MM.1S (cell line): ENCODE data around the gene CD58.

Source experiments
- DNase-seq: peaks from one replicate; pipeline ENCODE4 v3.0.0-alpha.2; 2015
- H2AFZ ChIP-seq: fragments of 300-600 bp; sonication (generic); 2 replicates; pipeline ENCODE4 v1.6.0; 2016; ENCODE audit warnings: antibody characterized with exemption, low read length
- H3F3A ChIP-seq: fragments of 300-600 bp; sonication (generic); 2 replicates; pipeline ENCODE4 v1.6.1; 2016; ENCODE audit warnings: mild to moderate bottlenecking, antibody characterized with exemption, low read length, moderate library complexity, mixed read lengths; ENCODE audit not compliant: insufficient read depth
- H3K27ac ChIP-seq: fragments of 300-600 bp; sonication (generic); 2 replicates; pipeline ENCODE4 v1.5.1; 2016; ENCODE audit warnings: mild to moderate bottlenecking, low read length
- H3K27me3 ChIP-seq: fragments of 300-600 bp; sonication (generic); replicated peaks from 2 replicates; pipeline ENCODE4 v1.6.0; 2016; ENCODE audit warnings: low read length; ENCODE audit not compliant: insufficient read depth
- H3K36me3 ChIP-seq: fragments of 300-600 bp; sonication (generic); replicated peaks from 2 replicates; pipeline ENCODE4 v1.6.1; 2016; ENCODE audit warnings: mild to moderate bottlenecking, low read length, mixed read lengths; ENCODE audit not compliant: insufficient read depth
- H3K4me1 ChIP-seq: fragments of 300-600 bp; sonication (generic); 2 replicates; pipeline ENCODE4 v1.6.1; 2016; ENCODE audit warnings: low read length, mixed read lengths
- H3K4me2 ChIP-seq: fragments of 300-600 bp; sonication (generic); 2 replicates; pipeline ENCODE4 v1.6.0; 2016; ENCODE audit warnings: low read depth, low read length
- H3K4me3 ChIP-seq: fragments of 300-600 bp; sonication (generic); 2 replicates; pipeline ENCODE4 v1.5.1; 2016; ENCODE audit warnings: low read length, mixed read lengths
- H3K79me2 ChIP-seq: fragments of 300-600 bp; sonication (generic); 2 replicates; pipeline ENCODE4 v1.6.1; 2016; ENCODE audit warnings: mixed run types, low read length, mixed read lengths
- H3K9ac ChIP-seq: fragments of 300-600 bp; sonication (generic); 2 replicates; pipeline ENCODE4 v1.6.1; 2016; ENCODE audit warnings: low read length, mixed read lengths
- H3K9me2 ChIP-seq: fragments of 300-600 bp; sonication (generic); replicated peaks from 2 replicates; pipeline ENCODE4 v1.6.1; 2016; ENCODE audit warnings: mild to moderate bottlenecking, low read length, mixed read lengths; ENCODE audit not compliant: insufficient read depth
- H3K9me3 ChIP-seq: fragments of 300-600 bp; sonication (generic); replicated peaks from 2 replicates; pipeline ENCODE4 v1.6.1; 2016; ENCODE audit warnings: mild to moderate bottlenecking, low read length, mixed read lengths; ENCODE audit not compliant: insufficient read depth
- H4K20me1 ChIP-seq: fragments of 300-600 bp; sonication (generic); 2 replicates; pipeline ENCODE4 v1.6.1; 2016; ENCODE audit warnings: mild to moderate bottlenecking, low read length, moderate library complexity, mixed read lengths; ENCODE audit not compliant: insufficient read depth
- EZH2 ChIP-seq: fragments of 300-600 bp; sonication (generic); optimal IDR thresholded peaks from 2 replicates; pipeline ENCODE3; 2017; ENCODE audit warnings: low read depth, mild to moderate bottlenecking, antibody characterized with exemption, low read length, mixed read lengths
- EZH2phosphoT487 ChIP-seq: fragments of 300-600 bp; sonication (generic); IDR thresholded peaks from 2 replicates; pipeline ENCODE4 v1.6.1; 2018; ENCODE audit warnings: antibody characterized with exemption, low read length
- TF ChIP-seq, protein P1 (sequence below): fragments of 300-600 bp; sonication (generic); IDR thresholded peaks from 2 replicates; pipeline ENCODE4 v1.5.1; 2016; ENCODE audit warnings: antibody characterized with exemption, low read length, mixed read lengths

Gene CD58

GRCh38 chr1:116503546-116504307 lies 67.1 kb downstream of the CD58 start:
- no peaks in the 10 kb centered on the region for H4K20me1 ChIP-seq
- no peaks in the 10 kb centered on the region for H3K36me3 ChIP-seq
- TF ChIP-seq EZH2 (no peak), EZH2phosphoT487 (no peak)
- TF ChIP-seq, protein P1, sequence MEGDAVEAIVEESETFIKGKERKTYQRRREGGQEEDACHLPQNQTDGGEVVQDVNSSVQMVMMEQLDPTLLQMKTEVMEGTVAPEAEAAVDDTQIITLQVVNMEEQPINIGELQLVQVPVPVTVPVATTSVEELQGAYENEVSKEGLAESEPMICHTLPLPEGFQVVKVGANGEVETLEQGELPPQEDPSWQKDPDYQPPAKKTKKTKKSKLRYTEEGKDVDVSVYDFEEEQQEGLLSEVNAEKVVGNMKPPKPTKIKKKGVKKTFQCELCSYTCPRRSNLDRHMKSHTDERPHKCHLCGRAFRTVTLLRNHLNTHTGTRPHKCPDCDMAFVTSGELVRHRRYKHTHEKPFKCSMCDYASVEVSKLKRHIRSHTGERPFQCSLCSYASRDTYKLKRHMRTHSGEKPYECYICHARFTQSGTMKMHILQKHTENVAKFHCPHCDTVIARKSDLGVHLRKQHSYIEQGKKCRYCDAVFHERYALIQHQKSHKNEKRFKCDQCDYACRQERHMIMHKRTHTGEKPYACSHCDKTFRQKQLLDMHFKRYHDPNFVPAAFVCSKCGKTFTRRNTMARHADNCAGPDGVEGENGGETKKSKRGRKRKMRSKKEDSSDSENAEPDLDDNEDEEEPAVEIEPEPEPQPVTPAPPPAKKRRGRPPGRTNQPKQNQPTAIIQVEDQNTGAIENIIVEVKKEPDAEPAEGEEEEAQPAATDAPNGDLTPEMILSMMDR = no peak
- no peak overlapping the region for H3K9ac ChIP-seq
- peaks cover 44% of the 10 kb centered on the region for H3K4me1 ChIP-seq
- H3K9me3 ChIP-seq = no peaks in the 10 kb centered on the region
- H3K27me3 ChIP-seq = no peaks in the 10 kb centered on the region
- no peak for DNase-seq
- H3K79me2 ChIP-seq = no peaks in the 10 kb centered on the region
- H3K4me3 ChIP-seq = no peak overlapping the region
- H3K9me2 ChIP-seq = no peaks in the 10 kb centered on the region
- peaks cover 18% of the 10 kb centered on the region for H3F3A ChIP-seq
- no peak overlapping the region for H2AFZ ChIP-seq
- H3K4me2 ChIP-seq = peak overlapping the region; percentile 18; the same call in 1 of the 2 replicates
- H3K27ac ChIP-seq = peak overlapping the region; percentile 67; the same call in 1 of the 2 replicates

DNA sequence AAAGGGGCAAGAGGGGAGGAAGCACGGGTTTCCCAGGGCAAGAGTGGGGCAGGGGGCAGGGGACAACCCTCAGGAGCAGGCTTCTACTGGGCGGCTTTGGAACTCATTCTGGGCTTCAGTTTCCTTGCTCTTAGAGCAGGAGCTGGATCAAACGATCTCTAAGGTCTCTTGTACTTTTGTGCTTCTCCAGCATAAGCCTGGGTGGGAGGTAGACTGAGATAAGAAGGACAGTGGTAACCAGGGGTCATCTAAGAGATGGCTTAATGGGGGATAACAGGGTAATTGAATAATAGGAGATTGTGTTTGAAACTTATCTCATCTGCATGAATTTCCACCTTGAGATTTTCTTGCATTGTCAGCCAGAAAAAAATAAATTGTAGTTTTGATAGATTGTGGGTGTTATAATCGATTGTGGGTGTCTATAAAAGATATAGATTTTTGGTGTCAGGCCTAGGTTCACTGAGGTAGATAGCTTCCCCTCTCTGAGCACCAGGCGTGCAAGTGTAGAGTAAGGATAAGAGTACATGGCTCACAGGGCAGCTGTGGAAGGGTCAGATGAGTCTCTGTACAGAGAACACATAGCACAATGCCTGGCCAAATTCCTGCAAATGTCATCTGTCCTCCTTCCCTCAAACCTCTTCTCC lies 68.0 kb downstream of the CD58 start:
- no peak overlapping the region for H2AFZ ChIP-seq
- no peak for DNase-seq
- H3K27ac ChIP-seq = no peak overlapping the region
- H3K9me2 ChIP-seq = no peaks in the 10 kb centered on the region
- H3F3A ChIP-seq = peaks cover 9% of the 10 kb centered on the region
- H3K79me2 ChIP-seq = no peaks in the 10 kb centered on the region
- TF ChIP-seq EZH2phosphoT487 (no peak), EZH2 (no peak)
- TF ChIP-seq, protein P1 = no peak
- H3K36me3 ChIP-seq = no peaks in the 10 kb centered on the region
- no peak overlapping the region for H3K9ac ChIP-seq
- no peak overlapping the region for H3K4me2 ChIP-seq
- H3K9me3 ChIP-seq = no peaks in the 10 kb centered on the region
- H3K27me3 ChIP-seq = no peaks in the 10 kb centered on the region
- no peaks in the 10 kb centered on the region for H4K20me1 ChIP-seq
- H3K4me3 ChIP-seq = no peak overlapping the region
- H3K4me1 ChIP-seq = peaks cover 35% of the 10 kb centered on the region

DNA sequence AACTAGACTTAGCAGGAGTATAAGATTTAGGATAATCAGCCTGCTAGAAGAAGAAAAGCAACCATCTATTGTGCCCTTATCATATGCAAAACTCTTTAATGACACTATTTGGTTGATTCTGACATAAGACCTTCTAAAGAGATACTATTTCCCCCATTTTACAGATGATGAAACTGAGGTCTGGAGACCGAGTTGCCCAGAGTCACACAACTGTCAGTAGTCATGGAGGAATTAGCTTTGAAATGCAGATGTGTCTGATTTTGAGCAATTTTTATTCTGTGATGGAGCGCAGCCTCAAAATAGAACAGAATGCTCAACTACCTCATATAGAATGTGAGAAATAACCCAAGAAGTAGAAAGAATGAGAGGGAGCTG lies 69.0 kb downstream of the CD58 start:
- H3F3A ChIP-seq = peaks cover 6% of the 10 kb centered on the region
- DNase-seq = no peak
- no peaks in the 10 kb centered on the region for H3K79me2 ChIP-seq
- no peaks in the 10 kb centered on the region for H4K20me1 ChIP-seq
- H3K4me1 ChIP-seq = peaks cover 33% of the 10 kb centered on the region
- no peaks in the 10 kb centered on the region for H3K9me3 ChIP-seq
- H3K36me3 ChIP-seq = no peaks in the 10 kb centered on the region
- no peaks in the 10 kb centered on the region for H3K9me2 ChIP-seq
- no peak overlapping the region for H2AFZ ChIP-seq
- no peak overlapping the region for H3K4me3 ChIP-seq
- no peak overlapping the region for H3K4me2 ChIP-seq
- no peak overlapping the region for H3K27ac ChIP-seq
- no peak overlapping the region for H3K9ac ChIP-seq
- no peaks in the 10 kb centered on the region for H3K27me3 ChIP-seq
- TF ChIP-seq, protein P1 = no peak
- no peak for TF ChIP-seq EZH2
- no peak for TF ChIP-seq EZH2phosphoT487
